ENCODE results near the gene MSL3. TPM values are rescaled to one million over a fixed set of nuclear protein-coding genes. Genes with fewer than 3 reads are reported as not detected.

The MSL3 gene, protein sequence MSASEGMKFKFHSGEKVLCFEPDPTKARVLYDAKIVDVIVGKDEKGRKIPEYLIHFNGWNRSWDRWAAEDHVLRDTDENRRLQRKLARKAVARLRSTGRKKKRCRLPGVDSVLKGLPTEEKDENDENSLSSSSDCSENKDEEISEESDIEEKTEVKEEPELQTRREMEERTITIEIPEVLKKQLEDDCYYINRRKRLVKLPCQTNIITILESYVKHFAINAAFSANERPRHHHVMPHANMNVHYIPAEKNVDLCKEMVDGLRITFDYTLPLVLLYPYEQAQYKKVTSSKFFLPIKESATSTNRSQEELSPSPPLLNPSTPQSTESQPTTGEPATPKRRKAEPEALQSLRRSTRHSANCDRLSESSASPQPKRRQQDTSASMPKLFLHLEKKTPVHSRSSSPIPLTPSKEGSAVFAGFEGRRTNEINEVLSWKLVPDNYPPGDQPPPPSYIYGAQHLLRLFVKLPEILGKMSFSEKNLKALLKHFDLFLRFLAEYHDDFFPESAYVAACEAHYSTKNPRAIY
- 37.1 and 42.2 TPM in 2 replicates for total RNA-seq

DNA sequence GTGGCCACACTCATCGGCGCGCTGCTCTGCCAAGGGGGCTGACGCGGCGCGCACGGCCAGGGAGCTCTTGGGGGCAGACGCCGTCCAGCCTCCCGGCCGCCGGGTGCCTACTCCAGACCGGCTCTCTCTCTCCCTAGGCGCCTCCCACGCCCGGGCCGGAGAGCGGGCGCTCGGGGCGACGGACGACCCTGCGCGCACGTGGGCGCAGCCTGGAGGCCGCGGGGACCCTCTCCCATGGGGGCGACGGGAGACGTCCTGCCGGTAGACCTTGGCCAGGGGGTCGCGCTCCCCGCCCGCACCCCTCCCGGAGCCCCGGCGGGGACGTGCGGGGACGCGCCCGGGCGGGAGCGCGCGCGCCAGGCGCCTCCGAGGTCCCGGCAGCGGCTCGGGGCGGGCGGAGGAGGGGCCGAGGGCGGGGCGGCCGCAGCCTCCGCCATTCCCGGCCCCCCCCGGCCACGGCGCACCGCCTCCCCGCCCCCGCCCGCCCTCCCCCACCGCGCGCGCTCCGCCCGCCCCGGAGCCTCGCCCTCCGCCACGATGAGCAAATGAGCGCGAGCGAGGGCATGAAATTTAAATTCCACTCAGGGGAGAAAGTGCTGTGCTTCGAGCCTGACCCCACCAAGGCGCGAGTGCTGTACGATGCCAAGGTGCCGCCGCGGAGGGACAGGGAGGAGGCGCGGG, at the start of gene MSL3:
MSL3 (plus strand) TSS at position 519 of the 681 bp plus-strand sequence; CDS start at position 546, 27 bp downstream.

Other genes starting within 250 kb of the MSL3 start
- gene ARHGAP6, start 92.3 kb upstream of the MSL3 start, total RNA-seq: 0.10 TPM in 1 of 2 replicates, not detected in the other